ENCODE measurements around the gene IL3. TPM values are rescaled to one million over a fixed set of nuclear protein-coding genes. Genes with fewer than 3 reads are reported as not detected.

The IL3 gene
- total and polyA plus RNA-seq, 9 of the 15 experiments (the other 6 are each of a cell fraction or from before 2014, with no cell fraction given): not detected

DNA sequence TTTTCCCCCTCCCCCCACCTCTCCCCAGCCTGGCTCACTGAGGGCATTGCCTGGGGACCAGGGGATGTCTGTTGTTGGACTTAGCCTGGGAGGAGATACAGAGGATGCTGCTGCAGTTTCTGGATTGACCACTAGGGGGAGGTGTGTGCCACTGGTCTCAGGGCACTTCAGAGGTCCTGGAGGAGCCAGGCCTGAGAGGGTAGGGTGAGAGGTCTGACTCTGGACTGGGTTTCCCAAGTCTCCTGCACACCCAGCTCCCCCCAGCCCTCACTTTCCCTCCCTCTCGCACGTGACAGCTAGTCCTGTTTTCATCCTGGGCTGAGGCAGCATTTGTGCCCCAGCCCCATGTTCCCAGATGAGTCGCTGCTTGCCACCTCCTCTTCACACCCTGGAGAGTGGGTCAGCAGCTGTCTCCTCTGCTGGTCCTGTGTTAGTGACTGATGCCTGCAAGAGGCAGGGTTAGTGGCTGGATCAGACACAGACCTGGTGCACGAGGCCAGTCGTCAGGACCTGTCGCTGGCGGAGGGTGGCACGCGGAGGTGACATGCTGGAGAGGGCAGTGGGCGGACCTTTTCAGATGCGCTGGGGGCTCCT lies 4.4 kb downstream of the IL3 start (continued):
- TF ChIP-seq ZNF766 (CRISPR knock-in tag; conservative IDR thresholded peaks at IDR 0.05) (no peak), GATAD2B (IDR thresholded peaks at IDR 0.05; ENCODE audit: borderline replicate concordance) (no peak), DDX20 (tag; IDR thresholded peaks at IDR 0.05; ENCODE audit: low read depth) (no peak), CCNT2 (IDR thresholded peaks at IDR 0.05; ENCODE audit: borderline replicate concordance, extremely low read depth, insufficient read length, low read depth, low read length) (no peak)
- TF ChIP-seq, protein P1, sequence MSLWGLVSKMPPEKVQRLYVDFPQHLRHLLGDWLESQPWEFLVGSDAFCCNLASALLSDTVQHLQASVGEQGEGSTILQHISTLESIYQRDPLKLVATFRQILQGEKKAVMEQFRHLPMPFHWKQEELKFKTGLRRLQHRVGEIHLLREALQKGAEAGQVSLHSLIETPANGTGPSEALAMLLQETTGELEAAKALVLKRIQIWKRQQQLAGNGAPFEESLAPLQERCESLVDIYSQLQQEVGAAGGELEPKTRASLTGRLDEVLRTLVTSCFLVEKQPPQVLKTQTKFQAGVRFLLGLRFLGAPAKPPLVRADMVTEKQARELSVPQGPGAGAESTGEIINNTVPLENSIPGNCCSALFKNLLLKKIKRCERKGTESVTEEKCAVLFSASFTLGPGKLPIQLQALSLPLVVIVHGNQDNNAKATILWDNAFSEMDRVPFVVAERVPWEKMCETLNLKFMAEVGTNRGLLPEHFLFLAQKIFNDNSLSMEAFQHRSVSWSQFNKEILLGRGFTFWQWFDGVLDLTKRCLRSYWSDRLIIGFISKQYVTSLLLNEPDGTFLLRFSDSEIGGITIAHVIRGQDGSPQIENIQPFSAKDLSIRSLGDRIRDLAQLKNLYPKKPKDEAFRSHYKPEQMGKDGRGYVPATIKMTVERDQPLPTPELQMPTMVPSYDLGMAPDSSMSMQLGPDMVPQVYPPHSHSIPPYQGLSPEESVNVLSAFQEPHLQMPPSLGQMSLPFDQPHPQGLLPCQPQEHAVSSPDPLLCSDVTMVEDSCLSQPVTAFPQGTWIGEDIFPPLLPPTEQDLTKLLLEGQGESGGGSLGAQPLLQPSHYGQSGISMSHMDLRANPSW (CRISPR knock-in tag; IDR thresholded peaks at IDR 0.05): no peak
- TF ChIP-seq, protein P2, sequence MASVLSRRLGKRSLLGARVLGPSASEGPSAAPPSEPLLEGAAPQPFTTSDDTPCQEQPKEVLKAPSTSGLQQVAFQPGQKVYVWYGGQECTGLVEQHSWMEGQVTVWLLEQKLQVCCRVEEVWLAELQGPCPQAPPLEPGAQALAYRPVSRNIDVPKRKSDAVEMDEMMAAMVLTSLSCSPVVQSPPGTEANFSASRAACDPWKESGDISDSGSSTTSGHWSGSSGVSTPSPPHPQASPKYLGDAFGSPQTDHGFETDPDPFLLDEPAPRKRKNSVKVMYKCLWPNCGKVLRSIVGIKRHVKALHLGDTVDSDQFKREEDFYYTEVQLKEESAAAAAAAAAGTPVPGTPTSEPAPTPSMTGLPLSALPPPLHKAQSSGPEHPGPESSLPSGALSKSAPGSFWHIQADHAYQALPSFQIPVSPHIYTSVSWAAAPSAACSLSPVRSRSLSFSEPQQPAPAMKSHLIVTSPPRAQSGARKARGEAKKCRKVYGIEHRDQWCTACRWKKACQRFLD (CRISPR knock-in tag; IDR thresholded peaks at IDR 0.05): no peak
- TF ChIP-seq, protein P3, sequence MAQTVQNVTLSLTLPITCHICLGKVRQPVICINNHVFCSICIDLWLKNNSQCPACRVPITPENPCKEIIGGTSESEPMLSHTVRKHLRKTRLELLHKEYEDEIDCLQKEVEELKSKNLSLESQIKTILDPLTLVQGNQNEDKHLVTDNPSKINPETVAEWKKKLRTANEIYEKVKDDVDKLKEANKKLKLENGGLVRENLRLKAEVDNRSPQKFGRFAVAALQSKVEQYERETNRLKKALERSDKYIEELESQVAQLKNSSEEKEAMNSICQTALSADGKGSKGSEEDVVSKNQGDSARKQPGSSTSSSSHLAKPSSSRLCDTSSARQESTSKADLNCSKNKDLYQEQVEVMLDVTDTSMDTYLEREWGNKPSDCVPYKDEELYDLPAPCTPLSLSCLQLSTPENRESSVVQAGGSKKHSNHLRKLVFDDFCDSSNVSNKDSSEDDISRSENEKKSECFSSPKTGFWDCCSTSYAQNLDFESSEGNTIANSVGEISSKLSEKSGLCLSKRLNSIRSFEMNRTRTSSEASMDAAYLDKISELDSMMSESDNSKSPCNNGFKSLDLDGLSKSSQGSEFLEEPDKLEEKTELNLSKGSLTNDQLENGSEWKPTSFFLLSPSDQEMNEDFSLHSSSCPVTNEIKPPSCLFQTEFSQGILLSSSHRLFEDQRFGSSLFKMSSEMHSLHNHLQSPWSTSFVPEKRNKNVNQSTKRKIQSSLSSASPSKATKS (CRISPR knock-in tag; IDR thresholded peaks at IDR 0.05): no peak
- TF ChIP-seq, protein P4, sequence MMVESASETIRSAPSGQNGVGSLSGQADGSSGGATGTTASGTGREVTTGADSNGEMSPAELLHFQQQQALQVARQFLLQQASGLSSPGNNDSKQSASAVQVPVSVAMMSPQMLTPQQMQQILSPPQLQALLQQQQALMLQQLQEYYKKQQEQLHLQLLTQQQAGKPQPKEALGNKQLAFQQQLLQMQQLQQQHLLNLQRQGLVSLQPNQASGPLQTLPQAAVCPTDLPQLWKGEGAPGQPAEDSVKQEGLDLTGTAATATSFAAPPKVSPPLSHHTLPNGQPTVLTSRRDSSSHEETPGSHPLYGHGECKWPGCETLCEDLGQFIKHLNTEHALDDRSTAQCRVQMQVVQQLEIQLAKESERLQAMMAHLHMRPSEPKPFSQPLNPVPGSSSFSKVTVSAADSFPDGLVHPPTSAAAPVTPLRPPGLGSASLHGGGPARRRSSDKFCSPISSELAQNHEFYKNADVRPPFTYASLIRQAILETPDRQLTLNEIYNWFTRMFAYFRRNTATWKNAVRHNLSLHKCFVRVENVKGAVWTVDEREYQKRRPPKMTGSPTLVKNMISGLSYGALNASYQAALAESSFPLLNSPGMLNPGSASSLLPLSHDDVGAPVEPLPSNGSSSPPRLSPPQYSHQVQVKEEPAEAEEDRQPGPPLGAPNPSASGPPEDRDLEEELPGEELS (CRISPR knock-in tag; IDR thresholded peaks at IDR 0.05; ENCODE audit: borderline replicate concordance): no peak

All from K562 (cell line).